ENCODE results near the gene VAPA. TPM values are rescaled to one million over a fixed set of nuclear protein-coding genes. Genes with fewer than 3 reads are reported as not detected.

VAPA gene
- polyA plus RNA-seq, 12 donors, result 209 to 352 (median 280) TPM; not detected in 1

GRCh38 chr18:9968081-9968848, 54.4 kb downstream of the VAPA start:
- DNase-seq, result no peak

- no peak for DNase-seq
Observed at GRCh38 chr18:9969247-9969646, 55.4 kb downstream of the VAPA start.

- DNase-seq, result peak; percentile 92
Observed at GRCh38 chr18:9971313-9971920, 57.6 kb downstream of the VAPA start.

GRCh38 chr18:9973470-9973869, 59.7 kb downstream of the VAPA start:
- DNase-seq, result no peak

GRCh38 chr18:9974279-9974915, 60.6 kb downstream of the VAPA start:
- no peak for DNase-seq

GRCh38 chr18:9975658-9976057, 61.8 kb downstream of the VAPA start:
- no peak for DNase-seq

- DNase-seq, result no peak
Observed at GRCh38 chr18:9982711-9983110, 68.9 kb downstream of the VAPA start.

- DNase-seq, result no peak
Observed at GRCh38 chr18:9984080-9984479, 70.3 kb downstream of the VAPA start.

GRCh38 chr18:9985641-9986040, 71.8 kb downstream of the VAPA start:
- no peak for DNase-seq

GRCh38 chr18:9986156-9986930, 72.5 kb downstream of the VAPA start:
- DNase-seq, result no peak

GRCh38 chr18:9987345-9987744, 73.5 kb downstream of the VAPA start:
- DNase-seq, result no peak

- no peak for DNase-seq
Observed at GRCh38 chr18:9987931-9988330, 74.1 kb downstream of the VAPA start.

- DNase-seq, result no peak
Observed at GRCh38 chr18:9988665-9989064, 74.8 kb downstream of the VAPA start.

- no peak for DNase-seq
Observed at GRCh38 chr18:9989481-9989880, 75.7 kb downstream of the VAPA start.

- no peak for DNase-seq
Observed at GRCh38 chr18:9991011-9992000, 77.5 kb downstream of the VAPA start.

GRCh38 chr18:9992300-9992972, 78.6 kb downstream of the VAPA start:
- no peak for DNase-seq

GRCh38 chr18:9992973-9993520, 79.2 kb downstream of the VAPA start:
- no peak for DNase-seq

GRCh38 chr18:9993521-9994025, 79.8 kb downstream of the VAPA start:
- no peak for DNase-seq

GRCh38 chr18:9994026-9994570, 80.3 kb downstream of the VAPA start:
- DNase-seq, result no peak

Data from muscle of arm (tissue), 12 donors.